AG04450 (cell line): ENCODE data around the gene ZNF277. TPM values are rescaled to one million over a fixed set of nuclear protein-coding genes. Genes with fewer than 3 reads are reported as not detected.

Source experiments
- CTCF ChIA-PET: fragments of 300-600, 350-600 bp; formaldehyde crosslinking; extraction: SDS; loops from one replicate; lab custom pipeline; 2022; ENCODE audit warnings: antibody characterized with exemption, inconsistent platforms; lab: Charles Lee
- POLR2A ChIA-PET: fragments of 350-600 bp; formaldehyde crosslinking; extraction: SDS; loops from one replicate; lab custom pipeline; 2021; ENCODE audit warnings: antibody characterized with exemption, inconsistent platforms; lab: Yijun Ruan, JAX
- DNase-seq: peaks from one replicate; pipeline ENCODE4 v3.0.0-alpha.2; 2011; ENCODE audit warnings: low read depth, low spot score
- H3K27ac ChIP-seq: one replicate; pipeline ENCODE4 v1.5.1; 2012; ENCODE audit warnings: low read depth, low read length, control low read depth
- H3K27me3 ChIP-seq: one replicate; pipeline ENCODE4 v1.6.0; 2012; ENCODE audit warnings: low read length; ENCODE audit not compliant: control insufficient read depth, insufficient read depth
- H3K4me3 ChIP-seq: 2 replicates; pipeline ENCODE4 v1.5.1; 2011; ENCODE audit warnings: mild to moderate bottlenecking, low read depth, low read length, control low read depth
- H3K9me3 ChIP-seq: 2 replicates; pipeline ENCODE4 v1.5.1; 2012; ENCODE audit warnings: low read length; ENCODE audit not compliant: control insufficient read depth, insufficient read depth
- CTCF ChIP-seq: IDR thresholded peaks from 2 replicates; pipeline ENCODE4 v1.5.1; 2011; ENCODE audit warnings: low read depth, low read length, control low read depth, inconsistent platforms
- polyA plus RNA-seq: library from polyadenylated mRNA; depleted of rRNA; stranded (reverse); fragments of >200 nt; gene quantifications from 2 replicates; pipeline ENCODE4 v1.2.3, GENCODE V29; 2011

The ZNF277 gene
- polyA plus RNA-seq, 1 experiment = 30.3 TPM

- no peak for TF ChIP-seq CTCF
- Histone ChIP-seq H3K27ac (no peak overlapping the region), H3K27me3 (no peaks in the 10 kb centered on the region), H3K4me3 (no peak overlapping the region), H3K9me3 (no peaks in the 10 kb centered on the region)
- POLR2A ChIA-PET = interaction anchor here (0.7 to 1.0 kb wide), 3 partner anchors 12 to 44 kb away, joined by 3 to 4 read pairs (median 3); no protein-coding TSS in a partner anchor
- CTCF ChIA-PET = no interaction called here
- no peak for DNase-seq
Observed at GRCh38 chr7:112161253-112162141, 45.0 kb upstream of the ZNF277 start.

GRCh38 chr7:112162142-112162766 lies 44.2 kb upstream of the ZNF277 start:
- Histone ChIP-seq H3K4me3 (no peak overlapping the region), H3K27ac (no peak overlapping the region), H3K9me3 (no peaks in the 10 kb centered on the region), H3K27me3 (no peaks in the 10 kb centered on the region)
- POLR2A ChIA-PET = interaction anchor here (0.7 to 1.0 kb wide), 3 partner anchors 12 to 43 kb away, joined by 3 to 4 read pairs (median 3); no protein-coding TSS in a partner anchor
- CTCF ChIA-PET = no interaction called here
- no peak for DNase-seq
- no peak for TF ChIP-seq CTCF

- Histone ChIP-seq H3K27ac (no peak overlapping the region), H3K4me3 (no peak overlapping the region), H3K9me3 (no peaks in the 10 kb centered on the region), H3K27me3 (no peaks in the 10 kb centered on the region)
- ChIA-PET CTCF (no interaction called here), POLR2A (interaction anchor here (1.0 kb wide), 1 partner anchor 19 kb away, joined by 4 read pairs; no protein-coding TSS in a partner anchor)
- no peak for TF ChIP-seq CTCF
- no peak for DNase-seq
Observed at GRCh38 chr7:112162784-112163506, 43.5 kb upstream of the ZNF277 start.

- POLR2A ChIA-PET = no interaction called here
- DNase-seq = no peak
- H3K27ac ChIP-seq = no peak overlapping the region
- H3K27me3 ChIP-seq = no peaks in the 10 kb centered on the region
- CTCF ChIA-PET = no interaction called here
- H3K4me3 ChIP-seq = no peak overlapping the region
- no peaks in the 10 kb centered on the region for H3K9me3 ChIP-seq
- TF ChIP-seq CTCF = no peak
Observed at GRCh38 chr7:112167147-112167546, 39.3 kb upstream of the ZNF277 start.
